Brain pericyte (primary cell): Measurements from ENCODE around the gene HDAC2.
"Not testable (repeated sequence)": the region's sequence is repeated elsewhere in the genome, so short reads cannot be mapped to it uniquely, and the experiment has no call there.

Experiments used
- DNase-seq: peaks from one replicate; pipeline ENCODE4 v3.0.0-alpha.2; 2012; ENCODE audit warnings: low read depth, low spot score

HDAC2 gene

DNA sequence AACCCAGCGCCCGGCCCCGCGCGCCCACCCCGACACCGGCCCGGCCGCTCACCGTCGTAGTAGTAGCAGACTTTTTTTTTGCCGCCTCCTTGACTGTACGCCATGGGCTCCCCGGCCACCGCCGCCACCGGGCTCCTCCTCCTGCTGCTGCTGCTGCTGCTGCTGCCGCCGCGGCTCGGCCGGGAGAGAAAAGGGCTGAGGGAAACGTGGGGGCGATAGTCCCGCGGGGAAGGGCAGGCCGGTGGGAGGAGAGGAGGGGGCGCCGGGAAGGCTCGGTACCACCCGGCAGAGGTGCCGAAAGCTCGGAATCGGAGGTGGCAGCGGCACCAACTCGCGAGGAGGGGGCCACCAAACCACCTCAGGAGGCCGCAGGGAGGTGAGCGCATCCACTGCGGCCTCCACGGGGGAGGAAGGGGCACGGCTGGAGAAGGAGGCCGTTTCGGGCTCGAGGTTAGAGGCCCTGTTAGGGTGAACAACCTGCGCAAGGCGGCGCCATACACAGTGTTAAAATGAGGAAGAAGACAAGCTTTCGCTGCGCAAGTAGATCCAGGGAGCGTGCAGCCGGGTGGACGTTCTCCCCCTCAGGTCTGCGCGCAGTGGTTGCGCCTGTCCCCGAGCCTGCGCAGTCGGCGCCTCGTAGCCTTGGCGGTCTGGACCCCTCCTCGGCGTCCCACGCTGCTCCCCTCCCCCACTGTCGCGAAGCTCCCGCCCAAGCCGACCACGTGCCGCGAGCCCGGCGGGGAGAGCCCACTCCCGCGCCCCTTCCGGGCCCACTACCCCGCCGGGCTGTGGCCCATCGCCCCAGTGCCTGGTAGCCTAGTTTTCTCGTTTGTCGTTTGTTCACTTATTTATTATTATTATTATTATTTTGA is at the start of gene HDAC2:
HDAC2 (minus strand) TSS at position 344 of the 872 bp plus-strand sequence; CDS start at position 104, 240 bp downstream.
- DNase-seq, result peak; percentile 64

DNA sequence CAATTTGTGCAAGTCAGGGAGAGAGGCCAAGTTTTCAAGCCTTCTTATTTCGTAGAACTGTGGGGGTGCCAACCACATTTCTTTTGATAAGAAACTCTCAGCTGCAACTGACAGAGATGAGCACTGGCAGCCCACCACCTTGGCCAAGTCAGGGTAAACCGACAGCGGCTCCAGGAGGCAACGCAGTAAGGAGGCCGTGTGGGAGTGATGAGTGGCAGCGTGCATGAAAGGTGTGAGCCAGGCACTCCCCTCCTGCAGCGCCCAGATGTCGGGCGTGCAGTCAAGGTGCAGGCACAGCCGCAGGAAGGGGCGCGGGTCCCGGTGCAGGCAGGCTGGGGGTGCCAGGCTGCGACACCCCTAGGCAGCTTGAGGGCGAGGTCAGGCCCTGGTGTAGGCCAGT is 49.2 kb upstream of the HDAC2 start:
- DNase-seq, result no peak

DNA sequence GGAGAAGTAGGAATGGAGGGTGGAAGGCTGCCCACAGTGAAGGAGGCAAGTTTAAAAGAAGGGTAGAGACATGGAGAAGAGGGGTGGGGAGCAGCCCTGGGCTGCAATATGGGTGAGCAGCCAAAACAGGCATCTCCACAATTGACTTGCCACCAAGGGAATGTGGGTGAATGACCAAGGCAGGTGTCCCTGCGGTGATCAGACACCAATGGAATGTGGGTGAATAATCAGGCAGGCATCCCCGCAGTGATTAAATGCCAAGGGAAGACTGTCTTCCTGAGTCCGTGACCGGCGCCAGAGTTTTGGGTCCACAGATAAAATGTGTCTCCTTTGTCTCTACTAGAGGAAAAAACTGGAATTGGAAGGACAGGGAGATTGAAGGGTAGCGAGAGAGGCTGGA is 46.2 kb upstream of the HDAC2 start:
- DNase-seq, result not testable (repeated sequence)

GRCh38 chr6:114014106-114014505 is 43.2 kb upstream of the HDAC2 start:
- DNase-seq, result not testable (repeated sequence)

- DNase-seq, result not testable (repeated sequence)
Observed at GRCh38 chr6:114011486-114011885, 40.5 kb upstream of the HDAC2 start.

- no peak for DNase-seq
Observed at GRCh38 chr6:114010540-114010939, 39.6 kb upstream of the HDAC2 start.

GRCh38 chr6:114009192-114009591 is 38.2 kb upstream of the HDAC2 start:
- no peak for DNase-seq

DNA sequence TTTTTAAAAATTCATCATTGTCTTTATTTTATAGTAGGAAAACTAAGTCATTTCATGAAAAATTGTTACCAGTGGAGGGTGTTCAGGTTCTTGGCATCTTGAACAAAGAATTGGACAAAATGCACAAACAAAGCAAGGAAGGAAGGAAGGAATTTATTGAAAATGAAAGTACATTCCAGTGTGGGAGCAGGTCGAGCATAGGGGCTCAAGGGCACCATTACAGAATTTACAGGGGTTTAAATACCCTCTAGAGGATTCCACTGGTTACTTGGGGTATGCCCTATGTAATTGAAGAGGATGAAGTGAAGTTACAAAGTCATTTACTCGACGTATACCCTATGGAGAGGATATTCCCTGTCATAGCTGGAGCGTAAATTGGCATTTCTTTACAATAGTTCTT is 37.4 kb upstream of the HDAC2 start:
- no peak for DNase-seq

GRCh38 chr6:114007516-114007915 is 36.6 kb upstream of the HDAC2 start:
- no peak for DNase-seq

GRCh38 chr6:114001354-114001753 is 30.4 kb upstream of the HDAC2 start:
- no peak for DNase-seq

GRCh38 chr6:114000069-114000468 is 29.1 kb upstream of the HDAC2 start:
- DNase-seq, result peak; percentile 4

DNA sequence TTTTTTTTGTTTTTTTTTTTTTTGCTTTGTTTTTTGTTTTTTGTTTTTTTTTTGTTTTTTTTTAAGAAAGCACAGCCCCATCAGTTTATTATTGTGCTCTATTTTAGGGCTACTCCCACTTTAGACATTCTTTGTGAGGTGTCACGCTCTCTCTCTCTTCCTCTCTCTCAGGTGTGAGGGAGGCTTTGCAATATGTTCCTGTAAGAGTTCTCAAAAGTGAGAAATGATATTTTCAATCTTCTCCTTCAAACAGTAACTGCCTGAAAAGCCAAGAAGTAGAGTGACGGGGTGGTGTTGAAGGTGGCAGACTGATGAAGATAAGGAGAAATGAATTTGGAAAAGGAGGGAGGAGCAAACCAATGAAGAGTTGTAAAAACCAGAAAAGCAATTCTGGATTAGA is 28.3 kb upstream of the HDAC2 start:
- DNase-seq, result no peak

DNA sequence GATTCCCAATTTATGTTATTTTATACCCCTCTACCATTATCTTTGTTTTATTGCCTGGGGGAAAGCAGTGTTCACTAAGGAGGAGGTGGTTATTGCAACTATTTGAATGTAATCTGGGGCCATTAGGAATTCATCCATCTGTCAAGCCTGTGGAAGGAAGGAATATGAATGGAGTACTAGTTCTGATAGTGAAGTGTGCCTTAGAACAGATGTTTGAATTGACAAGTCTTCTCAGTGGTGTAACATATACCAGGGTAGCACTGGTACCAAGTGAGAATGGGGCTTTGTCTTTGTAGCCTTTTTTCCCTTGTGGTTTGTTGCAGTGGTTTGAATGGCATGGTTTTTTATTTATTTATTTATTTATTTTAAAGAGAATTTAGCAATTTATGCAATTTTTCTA is 27.9 kb upstream of the HDAC2 start:
- DNase-seq, result no peak

- peak; percentile 17 for DNase-seq
Observed at GRCh38 chr6:113997116-113997515, 26.2 kb upstream of the HDAC2 start.

DNA sequence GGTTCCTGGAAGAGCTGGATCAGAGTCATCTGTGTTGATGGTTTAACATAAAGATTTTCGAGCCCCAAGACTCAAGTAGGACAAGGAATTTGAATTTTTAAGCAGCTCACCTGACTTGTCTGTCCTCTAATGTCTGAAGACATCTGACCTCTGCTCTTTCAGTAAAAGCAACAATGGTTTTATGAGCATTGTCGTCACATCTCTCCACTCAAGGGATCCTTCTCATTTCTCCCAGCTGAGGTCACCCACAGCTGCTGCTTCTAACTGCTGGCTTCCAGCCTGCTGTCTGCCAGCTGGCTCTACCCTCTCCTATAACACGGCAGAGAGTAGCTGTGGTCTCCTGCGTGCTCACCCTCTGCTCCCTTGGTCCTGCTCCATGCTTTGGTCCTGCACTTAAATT is 24.7 kb upstream of the HDAC2 start:
- peak; percentile 85 for DNase-seq

- peak; percentile 70 for DNase-seq
Observed at GRCh38 chr6:113994934-113995342, 24.0 kb upstream of the HDAC2 start.

DNA sequence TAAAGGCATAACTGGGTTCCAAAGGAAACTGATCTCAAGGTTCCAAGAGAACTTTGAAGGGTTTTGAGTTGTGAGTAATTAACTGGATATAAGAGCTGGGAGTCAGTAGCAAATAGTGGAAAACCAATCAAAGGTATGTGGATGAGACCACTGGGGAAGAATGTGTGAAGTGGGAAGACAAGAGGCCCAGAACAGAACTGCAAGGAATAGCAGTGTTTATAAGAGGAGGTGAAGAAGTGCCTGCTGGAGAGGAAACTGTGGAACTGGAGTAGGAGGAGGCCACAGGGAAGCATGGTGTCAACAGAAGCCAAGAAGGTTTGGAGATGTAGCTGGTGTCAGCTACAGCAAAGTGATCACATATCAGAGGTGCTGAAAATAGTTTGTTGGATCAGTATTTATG is 18.7 kb upstream of the HDAC2 start:
- no peak for DNase-seq

- DNase-seq, result not testable (repeated sequence)
Observed at GRCh38 chr6:113982675-113983074, 11.7 kb upstream of the HDAC2 start.

DNA sequence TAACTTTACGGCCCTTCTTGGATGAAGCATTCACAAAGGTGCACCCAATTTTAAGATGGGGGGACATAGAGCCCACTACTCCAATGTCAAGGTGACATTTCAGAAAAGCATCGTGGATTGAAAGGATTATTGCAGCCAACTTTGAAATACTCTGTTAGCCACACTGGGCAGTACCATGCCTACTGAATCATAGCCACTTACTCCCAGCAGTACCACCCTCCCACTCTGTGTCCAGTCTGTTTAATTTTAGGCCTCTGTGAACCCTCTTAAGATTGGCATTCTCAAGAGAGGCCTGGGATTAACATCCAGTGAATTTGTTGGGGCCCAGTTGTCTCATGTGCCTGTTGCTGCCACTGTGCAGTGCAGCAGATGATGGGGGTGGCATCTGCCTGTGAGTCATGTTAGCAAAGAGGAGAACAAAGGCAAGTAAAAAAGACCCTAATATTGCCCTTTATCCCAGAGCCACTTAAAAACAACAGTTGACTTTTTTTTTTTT is 11.2 kb upstream of the HDAC2 start:
- DNase-seq, result no peak

GRCh38 chr6:113980937-113981554 is 10.1 kb upstream of the HDAC2 start:
- DNase-seq, result no peak

- DNase-seq, result no peak
Observed at GRCh38 chr6:113979937-113980336, 9.0 kb upstream of the HDAC2 start.

- DNase-seq, result no peak
Observed at GRCh38 chr6:113978084-113978675, 7.2 kb upstream of the HDAC2 start.
